Tibial nerve (tissue), 4 donors: Measurements from ENCODE around the gene CHIC2. TPM values are rescaled to one million over a fixed set of nuclear protein-coding genes. Genes with fewer than 3 reads are reported as not detected.

ENCODE experiments used
- DNase-seq, 2 donors: peaks; one replicate each; pipeline ENCODE4 v3.0.0-alpha.2; 2019; ENCODE audit warnings: low spot score in 2 of 2
- H3K27ac ChIP-seq, 4 donors: fragments of 200-600 bp; sonication (generic) in 3 of 4; one replicate each; pipeline ENCODE4 v1.5.1; 2017 to 2019; ENCODE audit warnings: mild to moderate bottlenecking in 1 of 4
- H3K27me3 ChIP-seq, 2 donors: fragments of 200-600 bp; sonication (generic) in 1 of 2; one replicate each; pipeline versions ENCODE4 v1.5.1 to v1.6.0; 2017 to 2019
- H3K36me3 ChIP-seq, 3 donors: fragments of 200-600 bp; sonication (generic); one replicate each; pipeline ENCODE4 v1.5.1; 2018 to 2019
- H3K4me1 ChIP-seq, 4 donors: fragments of 200-600 bp; sonication (generic) in 3 of 4; one replicate each; pipeline ENCODE4 v1.5.1; 2017 to 2019
- H3K4me3 ChIP-seq, 4 donors: fragments of 200-600 bp; sonication (generic) in 3 of 4; one replicate each; pipeline ENCODE4 v1.5.1; 2017 to 2019; ENCODE audit warnings: mild to moderate bottlenecking in 1 of 4, moderate library complexity in 1 of 4
- H3K9me3 ChIP-seq, 4 donors: fragments of 200-600 bp; sonication (generic) in 3 of 4; one replicate each; pipeline ENCODE4 v1.5.1; 2017 to 2019
- EP300 ChIP-seq, 2 donors: sonication (generic); formaldehyde crosslinking; IDR thresholded peaks; one replicate each; pipeline ENCODE4 v1.6.1; 2017; ENCODE audit warnings: antibody characterized with exemption in 2 of 2, mild to moderate bottlenecking in 1 of 2
- POLR2A ChIP-seq, 2 donors: fragments of 450-650 bp; IDR thresholded peaks; one replicate each; pipeline ENCODE4 v1.6.1; 2017; ENCODE audit warnings: antibody characterized with exemption in 2 of 2, mild to moderate bottlenecking in 2 of 2, moderate library complexity in 2 of 2
- WGBS, 2 donors: methylation state at CpG; one replicate each; pipeline ENCODE4 v1.1.5; 2018; 5-methylcytosine and 5-hydroxymethylcytosine counted together
- total RNA-seq, 4 donors: library from RNA; depleted of rRNA; stranded (reverse); fragments of >200 nt; gene quantifications; one replicate each; pipeline ENCODE4 v1.1.0, GENCODE V29; 2016
- TF ChIP-seq, protein P1 (sequence below), 5 experiments: fragments of 200-600 bp in 3 of 5; fragments of 450-650 bp in 2 of 5; sonication (generic) in 3 of 5; IDR thresholded peaks; one replicate each; pipeline ENCODE4 v1.5.1; 2016 to 2019; ENCODE audit warnings: antibody characterized with exemption in 5 of 5, mild to moderate bottlenecking in 3 of 5, moderate library complexity in 2 of 5

The CHIC2 gene
- total RNA-seq, 4 donors from 2014 or later: 51.1 to 84.6 (median 60.6) TPM

DNA sequence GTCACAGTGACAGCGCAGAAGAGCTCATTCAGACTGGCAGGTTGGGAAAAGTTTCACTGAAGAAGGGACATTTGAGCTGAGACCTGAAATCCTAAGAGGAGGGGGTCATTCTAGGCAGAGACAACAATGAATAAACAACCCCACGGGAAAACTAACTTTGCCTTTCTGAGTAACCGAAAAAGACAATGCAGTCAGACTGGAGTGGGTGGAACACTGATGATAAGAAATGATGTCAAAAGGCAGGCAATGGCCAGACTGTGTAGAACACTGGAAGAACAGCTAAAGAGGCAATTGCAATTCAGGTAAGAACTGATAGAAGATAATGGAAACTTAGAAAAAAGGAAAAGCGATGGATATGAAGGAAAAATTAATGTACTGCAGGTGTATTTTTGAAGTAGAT is 73.8 kb downstream of the CHIC2 start:
- TF ChIP-seq POLR2A (IDR thresholded peaks at IDR 0.05) (no peak), EP300 (IDR thresholded peaks at IDR 0.05) (no peak)
- TF ChIP-seq, protein P1, sequence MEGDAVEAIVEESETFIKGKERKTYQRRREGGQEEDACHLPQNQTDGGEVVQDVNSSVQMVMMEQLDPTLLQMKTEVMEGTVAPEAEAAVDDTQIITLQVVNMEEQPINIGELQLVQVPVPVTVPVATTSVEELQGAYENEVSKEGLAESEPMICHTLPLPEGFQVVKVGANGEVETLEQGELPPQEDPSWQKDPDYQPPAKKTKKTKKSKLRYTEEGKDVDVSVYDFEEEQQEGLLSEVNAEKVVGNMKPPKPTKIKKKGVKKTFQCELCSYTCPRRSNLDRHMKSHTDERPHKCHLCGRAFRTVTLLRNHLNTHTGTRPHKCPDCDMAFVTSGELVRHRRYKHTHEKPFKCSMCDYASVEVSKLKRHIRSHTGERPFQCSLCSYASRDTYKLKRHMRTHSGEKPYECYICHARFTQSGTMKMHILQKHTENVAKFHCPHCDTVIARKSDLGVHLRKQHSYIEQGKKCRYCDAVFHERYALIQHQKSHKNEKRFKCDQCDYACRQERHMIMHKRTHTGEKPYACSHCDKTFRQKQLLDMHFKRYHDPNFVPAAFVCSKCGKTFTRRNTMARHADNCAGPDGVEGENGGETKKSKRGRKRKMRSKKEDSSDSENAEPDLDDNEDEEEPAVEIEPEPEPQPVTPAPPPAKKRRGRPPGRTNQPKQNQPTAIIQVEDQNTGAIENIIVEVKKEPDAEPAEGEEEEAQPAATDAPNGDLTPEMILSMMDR (IDR thresholded peaks at IDR 0.05): no peak
- 69 to 73% methylated on average over 4 of the region's 4 CpGs for WGBS, 2 donors
- Histone ChIP-seq H3K27me3 (no peaks in the 10 kb centered on the region), H3K4me1 (peaks cover 0 to 2% (median 0%) of the 10 kb centered on the region in 4 donors), H3K4me3 (no peak overlapping the region), H3K36me3 (no peaks in the 10 kb centered on the region), H3K9me3 (no peaks in the 10 kb centered on the region), H3K27ac (no peak overlapping the region)
- no peak for DNase-seq

DNA sequence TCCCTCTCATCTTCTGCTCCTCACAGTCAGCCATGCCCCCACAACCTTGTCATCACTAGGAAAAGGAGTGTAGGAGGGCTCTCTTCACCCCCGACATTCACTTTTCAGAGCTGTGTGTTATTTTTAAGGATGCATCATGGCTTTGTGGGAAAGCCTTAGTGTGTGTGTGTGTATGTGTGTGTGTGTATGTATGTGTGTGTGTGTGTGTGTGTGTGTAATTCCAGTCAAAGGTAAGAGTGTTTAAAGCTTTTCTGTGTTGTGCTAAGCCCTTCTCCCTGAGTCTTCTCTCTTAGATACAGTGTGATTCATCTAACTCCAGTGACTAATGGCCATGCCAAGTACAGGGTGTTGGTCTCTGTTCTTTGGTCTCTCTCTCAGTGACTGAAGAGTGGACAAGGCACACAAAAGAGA is 76.6 kb downstream of the CHIC2 start:
- no peak overlapping the region for H3K4me3 ChIP-seq
- DNase-seq: no peak
- H3K27me3 ChIP-seq: no peaks in the 10 kb centered on the region
- H3K27ac ChIP-seq: no peak overlapping the region
- 75 to 79% methylated on average over 1 of the region's 1 CpG for WGBS, 2 donors
- H3K36me3 ChIP-seq: no peaks in the 10 kb centered on the region
- TF ChIP-seq POLR2A (IDR thresholded peaks at IDR 0.05): no peak
- TF ChIP-seq EP300 (IDR thresholded peaks at IDR 0.05): no peak
- TF ChIP-seq, protein P1 (IDR thresholded peaks at IDR 0.05): no peak
- H3K4me1 ChIP-seq: peaks cover 0 to 2% (median 0%) of the 10 kb centered on the region in 4 donors
- no peaks in the 10 kb centered on the region for H3K9me3 ChIP-seq

DNA sequence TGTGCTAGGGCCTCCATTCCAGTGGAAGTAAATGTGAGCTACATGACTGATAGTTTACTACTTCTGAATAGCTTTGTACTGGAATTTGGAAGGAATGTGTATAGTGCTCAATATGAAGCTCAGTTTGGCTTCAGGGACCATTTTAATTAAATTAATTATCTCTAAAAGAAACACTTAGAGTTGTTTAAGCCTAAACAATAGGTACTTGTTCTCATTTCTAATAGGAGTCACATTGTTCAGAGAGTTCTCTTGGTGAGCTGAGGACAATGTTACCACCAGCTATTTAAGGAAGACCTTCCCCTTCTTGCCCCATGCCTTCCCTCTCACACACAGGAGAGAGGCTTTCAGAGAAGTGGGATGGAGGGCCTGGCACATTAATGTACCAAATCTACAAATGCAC is 78.3 kb downstream of the CHIC2 start:
- H3K9me3 ChIP-seq: no peaks in the 10 kb centered on the region

GRCh38 chr4:53981567-53981966 is 82.8 kb downstream of the CHIC2 start:
- no peak overlapping the region for H3K27ac ChIP-seq
- no peak overlapping the region for H3K4me3 ChIP-seq
- DNase-seq: no peak
- no peaks in the 10 kb centered on the region for H3K9me3 ChIP-seq
- TF ChIP-seq, protein P1 (IDR thresholded peaks at IDR 0.05): no peak
- TF ChIP-seq POLR2A (IDR thresholded peaks at IDR 0.05) (no peak), EP300 (IDR thresholded peaks at IDR 0.05) (no peak)
- no peaks in the 10 kb centered on the region for H3K36me3 ChIP-seq
- H3K27me3 ChIP-seq: no peaks in the 10 kb centered on the region
- no peaks in the 10 kb centered on the region for H3K4me1 ChIP-seq

More for the DNA sequence above, 78.3 kb downstream of the CHIC2 start:
- TF ChIP-seq EP300 (IDR thresholded peaks at IDR 0.05) (no peak), POLR2A (IDR thresholded peaks at IDR 0.05) (no peak)
- TF ChIP-seq, protein P1 (IDR thresholded peaks at IDR 0.05): no peak
- no peak for DNase-seq
- Histone ChIP-seq H3K27me3 (no peaks in the 10 kb centered on the region), H3K4me3 (no peak overlapping the region), H3K4me1 (peaks cover 0 to 2% (median 0%) of the 10 kb centered on the region in 4 donors), H3K36me3 (no peaks in the 10 kb centered on the region), H3K27ac (no peak overlapping the region)

DNA sequence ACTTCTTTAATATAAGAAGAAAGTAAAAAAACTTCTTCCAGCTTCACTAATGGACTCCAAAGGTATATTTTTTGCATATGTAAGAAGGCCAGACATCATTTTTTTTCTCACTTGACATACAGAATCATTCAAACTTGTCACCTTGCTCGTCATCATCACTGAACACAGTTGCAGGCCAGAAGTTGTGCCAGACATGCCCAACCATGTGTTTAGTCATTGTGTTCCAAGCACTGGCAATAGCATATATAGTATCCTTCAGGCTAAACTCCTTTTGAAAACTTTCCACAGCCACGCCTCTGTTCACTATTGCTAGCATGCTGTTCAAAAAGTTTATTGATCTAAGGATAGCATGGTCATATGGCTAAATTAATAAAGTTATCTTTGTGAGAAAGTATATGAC is 83.3 kb downstream of the CHIC2 start:
- DNase-seq: no peak
- Histone ChIP-seq H3K27me3 (no peaks in the 10 kb centered on the region), H3K9me3 (no peaks in the 10 kb centered on the region), H3K27ac (no peak overlapping the region), H3K4me1 (no peaks in the 10 kb centered on the region), H3K4me3 (no peak overlapping the region), H3K36me3 (no peaks in the 10 kb centered on the region)
- 93 to 95% methylated on average over 2 of the region's 2 CpGs for WGBS, 2 donors
- TF ChIP-seq, protein P1 (IDR thresholded peaks at IDR 0.05): no peak
- TF ChIP-seq EP300 (IDR thresholded peaks at IDR 0.05) (no peak), POLR2A (IDR thresholded peaks at IDR 0.05) (no peak)
